CD4-positive, alpha-beta T cell treated with Interferon alpha-2 for 1 hour (primary cell): ENCODE data around the gene OR10G3.

Source experiments
- DNase-seq, 2 donors: peaks; one replicate each; pipeline ENCODE4 v3.0.0-alpha.2; 2020 to 2022

OR10G3 gene

GRCh38 chr14:21535545-21536417 lies 44.1 kb downstream of the OR10G3 start:
- no peak for DNase-seq

- DNase-seq: no peak
Measured at GRCh38 chr14:21534576-21534975, 45.3 kb downstream of the OR10G3 start.

- DNase-seq: no peak
Measured at GRCh38 chr14:21533294-21533693, 46.6 kb downstream of the OR10G3 start.

GRCh38 chr14:21529515-21529914 lies 50.4 kb downstream of the OR10G3 start:
- no peak for DNase-seq

GRCh38 chr14:21528381-21529348 lies 51.2 kb downstream of the OR10G3 start:
- no peak for DNase-seq

GRCh38 chr14:21527318-21527679 lies 52.6 kb downstream of the OR10G3 start:
- no peak for DNase-seq

- no peak for DNase-seq
Measured at GRCh38 chr14:21526672-21527317, 53.1 kb downstream of the OR10G3 start.

- DNase-seq: peak; percentile 42 to 70
Measured at GRCh38 chr14:21525962-21526671, 53.8 kb downstream of the OR10G3 start, which contains the start of gene SALL2. Gene SALL2, minus strand, starts transcription at chr14:21526346. Its CDS starts 219 bp downstream, at chr14:21526127.

GRCh38 chr14:21525571-21525961 lies 54.3 kb downstream of the OR10G3 start:
- DNase-seq: no peak

GRCh38 chr14:21524575-21525490 lies 55.0 kb downstream of the OR10G3 start:
- DNase-seq: no peak

GRCh38 chr14:21523203-21523602 lies 56.7 kb downstream of the OR10G3 start:
- DNase-seq: no peak

- no peak for DNase-seq
Measured at GRCh38 chr14:21521501-21521900, 58.4 kb downstream of the OR10G3 start.

GRCh38 chr14:21520767-21521166 lies 59.1 kb downstream of the OR10G3 start:
- no peak for DNase-seq

GRCh38 chr14:21518725-21519124 lies 61.2 kb downstream of the OR10G3 start:
- no peak for DNase-seq
